IPS-NIHi11 (cell line): ENCODE measurements around the gene PLCXD3.
A peak's percentile ranks its signal among the peaks of the same experiment; 100 is the strongest.
"Not testable (repeated sequence)": the region's sequence is repeated elsewhere in the genome, so short reads cannot be mapped to it uniquely, and the experiment has no call there.

Source experiments
- DNase-seq: peaks from one replicate; pipeline ENCODE4 v3.0.0; 2012; ENCODE audit warnings: mixed read lengths, low spot score

PLCXD3 gene

DNA sequence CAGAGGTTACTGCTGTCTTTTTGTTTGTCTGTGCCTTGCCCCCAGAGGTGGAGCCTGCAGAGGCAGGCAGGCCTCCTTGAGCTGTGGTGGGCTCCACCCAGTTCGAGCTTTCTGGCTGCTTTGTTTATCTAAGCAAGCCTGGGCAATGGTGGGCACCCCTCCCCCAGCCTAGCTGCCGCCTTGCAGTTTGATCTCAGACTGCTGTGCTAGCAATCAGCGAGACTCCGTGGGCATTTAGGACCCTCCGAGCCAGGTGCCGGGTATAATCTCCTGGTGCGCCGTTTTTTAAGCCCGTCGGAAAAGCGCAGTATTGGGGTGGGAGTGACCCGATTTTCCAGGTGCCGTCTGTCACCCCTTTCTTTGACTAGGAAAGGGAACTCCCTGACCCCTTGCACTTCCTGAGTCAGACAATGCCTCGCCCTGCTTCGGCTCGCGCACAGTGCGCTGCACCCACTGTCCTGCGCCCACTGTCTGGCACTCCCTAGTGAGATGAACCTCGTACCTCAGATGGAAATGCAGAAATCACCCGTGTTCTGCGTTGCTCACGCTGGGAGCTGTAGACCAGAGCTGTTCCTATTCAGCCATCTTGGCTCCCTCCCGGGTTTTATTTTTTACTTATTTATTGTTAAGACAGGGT lies 16.8 kb downstream of the PLCXD3 start:
- DNase-seq, result not testable (repeated sequence)

GRCh38 chr5:41485533-41485932 lies 24.9 kb downstream of the PLCXD3 start:
- no peak for DNase-seq

- DNase-seq, result no peak
Observed at GRCh38 chr5:41482715-41483114, 27.7 kb downstream of the PLCXD3 start.

DNA sequence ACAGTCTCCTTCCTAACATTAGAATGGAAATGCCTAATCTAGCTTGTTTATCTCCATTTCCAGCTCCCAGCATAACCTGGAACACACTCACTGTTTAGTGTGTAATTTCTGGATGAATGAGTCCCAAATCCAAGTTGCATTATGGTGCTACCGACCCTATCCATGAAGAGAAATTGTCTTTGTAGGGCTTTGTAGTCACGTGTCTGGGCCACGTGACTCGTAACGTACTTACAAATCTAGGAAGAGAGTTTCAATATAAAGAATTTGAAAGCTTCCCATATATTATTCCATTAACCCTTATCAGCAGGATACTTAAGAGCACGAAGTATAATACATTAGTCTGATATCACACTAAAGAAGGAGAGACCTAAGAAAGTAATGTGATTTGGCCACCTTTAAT lies 28.2 kb downstream of the PLCXD3 start:
- no peak for DNase-seq

GRCh38 chr5:41471571-41472208 lies 38.7 kb downstream of the PLCXD3 start:
- DNase-seq, result not testable (repeated sequence)

DNA sequence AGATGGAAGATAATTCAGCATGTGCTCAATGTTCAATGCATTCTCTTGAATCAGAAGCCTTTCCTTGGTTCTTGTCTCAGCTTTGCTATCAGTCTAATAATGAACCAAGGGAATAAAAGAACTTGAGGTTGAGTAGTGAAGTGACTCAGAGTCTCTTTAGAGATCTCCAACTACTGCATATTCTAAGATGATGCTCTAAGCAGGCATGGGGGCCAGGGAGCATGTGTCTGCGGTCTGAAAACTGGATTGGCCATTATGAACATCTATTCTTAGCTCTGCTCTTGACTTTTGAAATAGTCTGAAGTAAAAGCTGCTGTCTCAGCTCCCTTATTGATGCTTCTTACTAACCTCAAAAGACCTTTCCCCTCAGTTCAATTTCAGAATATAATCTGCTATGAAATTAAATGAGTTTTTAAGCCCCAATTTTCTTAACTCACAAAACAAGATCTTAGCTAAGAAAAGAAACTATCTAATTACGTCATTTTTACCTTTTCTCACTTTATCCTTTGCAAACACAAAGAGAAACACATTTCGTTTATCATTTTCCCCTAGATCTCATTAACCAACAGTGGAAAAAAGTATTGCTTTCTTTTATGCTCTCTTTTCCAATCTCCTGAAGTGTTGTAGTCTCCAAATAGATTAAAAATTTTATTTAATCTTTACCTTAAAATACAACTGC lies 44.8 kb downstream of the PLCXD3 start:
- no peak for DNase-seq

DNA sequence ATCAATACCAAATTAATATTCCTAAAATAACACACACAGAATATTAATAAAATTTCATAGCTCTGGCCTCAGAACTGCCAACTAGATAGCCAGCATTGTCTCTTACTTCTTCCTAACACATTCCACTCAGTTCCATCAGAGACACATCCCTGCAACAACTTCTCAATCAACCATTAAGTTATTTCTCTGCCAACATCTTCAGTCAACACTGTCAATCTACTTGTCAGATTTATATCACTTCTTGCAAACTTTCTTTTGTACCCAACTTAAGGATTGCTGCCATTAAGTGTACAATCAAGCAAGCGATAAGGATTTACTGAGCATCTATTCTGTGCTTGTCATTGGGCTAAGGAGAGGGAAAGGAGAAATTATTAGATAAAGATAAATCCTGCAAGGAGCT lies 50.8 kb downstream of the PLCXD3 start:
- DNase-seq, result no peak

GRCh38 chr5:41457094-41457493 lies 53.3 kb downstream of the PLCXD3 start:
- no peak for DNase-seq

- no peak for DNase-seq
Observed at GRCh38 chr5:41452506-41452905, 57.9 kb downstream of the PLCXD3 start.

DNA sequence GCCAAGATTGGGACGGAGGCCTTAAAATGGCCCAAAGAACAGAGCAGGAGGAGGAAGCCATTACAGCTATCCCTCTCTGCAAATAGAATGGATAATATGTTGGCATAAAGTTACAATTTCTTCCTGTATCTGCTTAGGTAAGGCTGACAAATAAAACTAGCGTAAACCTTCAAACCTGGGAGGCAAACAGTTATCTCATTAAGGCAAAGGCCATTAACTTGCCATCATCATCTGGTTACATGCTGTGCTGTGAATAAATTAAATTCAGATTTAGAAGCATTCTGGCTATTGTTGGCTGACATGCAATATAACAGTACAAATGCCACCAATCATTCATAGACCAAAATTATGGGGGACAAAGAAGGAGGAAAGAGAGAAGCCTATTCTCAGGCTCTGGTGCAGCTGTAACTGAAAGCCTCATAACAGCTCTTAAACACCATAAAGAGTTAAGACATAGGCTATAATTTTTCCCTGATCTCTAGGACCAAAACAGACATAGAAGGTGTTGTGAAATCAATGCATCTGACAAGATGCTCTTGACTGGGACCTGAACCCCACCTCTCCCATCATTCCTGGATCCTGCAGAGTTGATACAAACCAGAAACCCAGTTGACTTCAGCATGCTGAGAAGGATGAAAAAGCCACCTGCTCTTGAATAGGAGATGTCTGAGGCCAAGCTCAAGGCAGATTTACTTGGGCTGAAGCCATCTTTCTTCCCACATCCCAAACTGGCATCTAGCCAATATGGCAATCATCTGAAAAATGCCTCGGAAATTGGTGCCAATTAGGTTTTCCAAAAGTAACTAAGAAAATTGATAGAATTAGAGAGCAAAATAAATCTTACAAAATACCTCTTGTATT lies 62.5 kb downstream of the PLCXD3 start:
- DNase-seq, result no peak

DNA sequence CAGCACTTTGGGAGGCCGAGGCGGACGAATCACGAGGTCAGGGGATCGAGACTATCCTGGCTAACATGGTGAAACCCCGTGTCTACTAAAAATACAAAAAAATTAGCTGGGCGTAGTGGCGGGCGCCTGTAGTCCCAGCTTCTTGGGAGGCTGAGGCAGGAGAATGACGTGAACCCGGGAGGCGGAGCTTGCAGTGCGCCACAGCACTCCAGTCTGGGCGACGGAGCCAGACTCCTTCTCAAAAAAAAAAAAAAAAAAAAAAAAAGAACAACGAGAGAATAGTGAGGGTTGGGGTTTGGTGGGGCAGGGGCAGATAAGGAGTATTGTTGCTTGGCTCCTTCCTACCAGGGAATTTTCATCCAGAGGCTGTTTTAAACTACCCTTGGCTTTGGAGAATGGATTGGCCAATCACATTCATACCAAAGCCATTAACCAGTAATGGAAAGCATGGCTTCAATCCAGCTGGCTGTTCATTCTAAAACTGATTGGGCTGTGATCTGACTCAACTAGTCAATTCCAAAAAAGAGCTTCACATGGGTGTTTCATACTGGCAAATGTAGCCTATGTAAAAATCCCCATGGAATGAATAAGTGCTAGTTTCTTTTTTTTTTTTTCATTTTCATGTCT lies 64.4 kb downstream of the PLCXD3 start:
- no peak for DNase-seq

DNA sequence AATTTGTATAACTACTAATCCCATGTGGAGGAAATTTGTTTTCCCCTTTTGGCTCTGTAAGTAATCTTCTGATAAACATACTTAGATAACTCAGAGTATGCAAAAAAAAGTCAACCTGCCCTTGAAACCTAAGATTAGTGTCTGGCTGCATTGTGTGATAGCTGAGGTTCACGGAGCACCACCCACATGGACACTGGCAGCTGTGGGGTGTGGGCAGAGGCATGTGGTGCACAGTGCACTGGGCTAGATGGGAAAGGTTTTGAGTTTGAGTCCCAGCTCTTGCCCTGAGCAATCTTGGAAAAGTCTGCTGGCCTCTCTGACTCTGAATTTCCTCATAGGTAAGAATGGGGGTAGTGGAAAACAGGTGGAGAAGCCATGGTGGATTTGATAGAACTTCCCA lies 75.1 kb downstream of the PLCXD3 start:
- no peak for DNase-seq

GRCh38 chr5:41433552-41434181 lies 76.7 kb downstream of the PLCXD3 start:
- DNase-seq, result peak; percentile 51

DNA sequence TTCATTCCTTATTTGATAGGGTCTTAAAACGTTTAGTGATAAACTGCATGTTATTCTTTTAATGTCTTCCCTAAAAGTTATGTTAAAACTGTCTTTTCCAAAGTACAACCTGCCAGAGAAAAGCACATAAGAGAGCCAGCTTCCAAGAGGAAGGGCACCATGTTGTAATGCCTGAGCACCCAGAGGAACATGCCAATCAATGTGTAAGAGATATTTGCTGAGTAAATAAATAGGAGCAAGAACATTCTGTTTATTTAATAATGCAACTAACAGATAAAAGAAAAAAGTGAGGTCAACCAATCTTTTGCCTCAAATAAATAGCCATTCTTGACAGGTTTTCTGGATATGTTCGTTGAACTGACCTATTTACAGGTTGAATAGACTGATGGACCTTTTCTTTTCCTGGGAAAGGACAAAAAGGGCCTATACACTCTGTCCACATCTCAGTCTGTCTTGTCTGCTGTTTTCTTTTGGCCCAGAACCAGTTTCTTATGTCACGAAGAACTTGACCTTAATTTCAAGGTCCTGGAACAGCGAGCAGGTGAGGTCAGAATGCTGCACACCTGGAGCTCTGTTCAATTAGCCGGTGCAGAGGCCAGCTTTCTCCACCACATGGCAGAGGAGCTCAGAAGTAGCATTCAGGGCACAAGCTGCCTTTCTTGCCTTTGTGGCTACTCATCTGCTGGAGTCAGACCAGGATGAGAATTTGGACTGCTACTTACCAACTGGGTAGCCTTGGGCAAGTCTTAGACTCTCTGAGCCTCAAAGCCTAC lies 77.7 kb downstream of the PLCXD3 start:
- no peak for DNase-seq

DNA sequence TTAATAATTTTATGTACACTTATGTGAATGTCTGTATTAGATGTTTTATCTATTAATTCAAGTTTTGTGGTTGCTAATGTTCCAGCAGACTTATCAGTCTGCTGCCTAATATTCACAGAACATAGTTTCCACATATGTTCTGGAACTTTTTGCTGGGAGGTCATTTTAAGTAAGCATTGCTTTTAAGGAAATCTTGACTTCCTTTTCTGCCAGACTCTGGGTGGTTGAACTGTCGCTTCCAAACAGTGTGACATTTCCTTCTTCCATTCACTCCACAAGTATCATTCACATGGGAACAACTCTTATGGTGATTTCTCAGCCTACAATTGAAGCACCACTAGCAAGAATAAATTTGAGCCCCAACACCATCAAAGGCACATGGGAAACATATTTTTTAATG lies 82.9 kb downstream of the PLCXD3 start:
- DNase-seq, result no peak

DNA sequence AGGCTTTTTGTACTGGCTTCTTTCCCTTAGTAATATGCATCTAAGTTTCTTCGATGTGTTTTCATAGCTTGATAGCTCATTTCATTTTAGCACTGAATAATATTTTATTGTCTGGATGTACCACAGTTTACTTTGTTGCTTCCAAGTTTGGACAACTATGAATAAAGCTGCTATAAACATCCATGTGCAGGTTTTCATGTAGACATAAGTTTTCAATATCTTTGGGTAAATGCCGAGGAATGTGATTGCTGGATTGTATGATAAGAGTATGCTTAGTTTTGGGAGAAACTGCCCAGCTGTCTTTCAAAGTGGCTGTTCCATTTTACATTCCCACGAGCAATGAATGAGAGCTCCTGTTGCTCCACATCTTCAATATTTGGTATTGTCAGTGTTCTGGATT lies 84.7 kb downstream of the PLCXD3 start:
- no peak for DNase-seq

DNA sequence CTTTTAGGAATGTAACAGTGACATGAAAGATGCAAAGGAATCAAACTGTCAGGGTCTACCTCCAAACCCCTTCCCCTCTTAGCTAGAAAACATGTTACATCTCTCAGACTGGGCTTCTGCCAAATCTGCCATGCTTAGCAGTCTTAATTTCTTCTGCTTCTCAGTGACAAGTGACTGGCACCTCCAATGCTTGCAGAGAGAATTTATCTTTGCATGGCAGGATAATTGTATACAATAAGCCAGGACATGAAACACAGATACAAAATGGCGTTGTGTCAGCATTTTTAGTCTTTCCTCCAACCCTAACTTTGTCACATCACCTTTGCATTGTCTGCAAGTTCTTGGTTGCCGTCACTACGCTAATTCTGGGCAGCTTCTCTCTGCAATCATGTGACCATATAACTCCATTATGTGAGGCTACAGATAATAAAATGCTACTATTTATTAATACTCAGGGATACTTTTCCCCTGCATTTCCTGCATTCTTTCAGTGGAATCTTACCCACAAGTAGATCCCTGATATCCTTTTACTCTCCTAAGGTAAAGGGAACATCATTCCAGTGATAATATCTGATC lies 89.8 kb downstream of the PLCXD3 start:
- DNase-seq, result no peak

- peak; percentile 35 for DNase-seq
Observed at GRCh38 chr5:41418220-41419031, 92.0 kb downstream of the PLCXD3 start.

DNA sequence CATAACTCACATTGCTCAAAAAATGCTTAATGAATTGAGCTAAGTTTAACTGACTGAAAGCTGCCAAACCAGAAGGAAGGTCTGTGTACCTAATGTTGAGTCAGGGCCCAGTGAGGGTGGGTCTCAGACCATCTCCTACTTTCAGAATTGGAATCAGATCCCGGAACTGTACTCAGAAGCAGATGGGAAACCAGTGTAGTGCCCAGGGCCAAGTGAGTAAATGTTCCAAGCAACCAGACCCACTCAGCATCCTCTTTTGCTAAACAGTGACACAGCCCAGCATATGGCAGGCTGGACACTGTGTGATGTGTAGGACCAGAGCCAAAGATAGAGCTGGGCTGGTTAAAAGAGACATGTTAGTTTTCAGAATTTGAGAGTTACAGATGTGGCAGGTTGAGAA lies 94.1 kb downstream of the PLCXD3 start:
- no peak for DNase-seq

- no peak for DNase-seq
Observed at GRCh38 chr5:41415242-41415641, 95.2 kb downstream of the PLCXD3 start.
